ENCODE data around the gene SYTL5. TPM values are rescaled to one million over a fixed set of nuclear protein-coding genes. Genes with fewer than 3 reads are reported as not detected.
A peak's percentile ranks its signal among the peaks of the same experiment; 100 is the strongest.

Gene SYTL5
- total RNA-seq, 1 donor from 2014 or later = 0.46 TPM

GRCh38 chrX:38175139-38175538 lies 168.8 kb downstream of the SYTL5 start:
- DNase-seq (no peak), ATAC-seq (peak; percentile 52)
- intact Hi-C loops (cut with DNase I) = no loop called here
- H3K36me3 ChIP-seq = no peaks in the 10 kb centered on the region
- no peaks in the 10 kb centered on the region for H3K4me1 ChIP-seq
- peak; percentile 33 for TF ChIP-seq CTCF (IDR thresholded peaks at IDR 0.05)
- H3K27ac ChIP-seq = no peak overlapping the region
- H3K27me3 ChIP-seq = no peaks in the 10 kb centered on the region
- no peak overlapping the region for H3K4me3 ChIP-seq
- H3K9me3 ChIP-seq = no peaks in the 10 kb centered on the region

DNA sequence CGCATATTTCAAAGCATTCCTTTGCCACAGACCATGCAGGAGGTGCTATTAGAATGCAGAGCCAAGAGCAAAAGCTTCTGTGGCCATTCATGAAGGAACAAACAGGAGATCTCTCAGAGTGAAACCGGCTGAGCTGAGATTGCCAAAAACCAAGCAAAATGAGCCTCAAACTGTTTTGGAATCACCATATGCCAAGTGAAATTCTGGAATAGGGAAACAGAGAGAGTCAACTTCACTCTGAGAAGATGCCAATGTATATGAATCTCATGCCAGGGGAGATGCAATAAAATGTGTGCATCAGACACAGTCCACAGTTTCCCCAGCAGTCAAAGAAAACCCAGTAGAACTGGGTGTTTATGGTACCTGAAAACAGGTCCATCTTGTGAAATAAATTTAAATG lies 172.0 kb downstream of the SYTL5 start:
- H3K9me3 ChIP-seq = no peaks in the 10 kb centered on the region
- ATAC-seq = no peak
- H3K27ac ChIP-seq = no peak overlapping the region
- no peak for DNase-seq
- no peak for TF ChIP-seq CTCF (IDR thresholded peaks at IDR 0.05)
- intact Hi-C loops (cut with DNase I) = no loop called here
- H3K27me3 ChIP-seq = no peaks in the 10 kb centered on the region
- H3K4me3 ChIP-seq = no peak overlapping the region
- no peaks in the 10 kb centered on the region for H3K4me1 ChIP-seq
- no peaks in the 10 kb centered on the region for H3K36me3 ChIP-seq

Small RNA genes within 50 kb of the gene (microRNA-seq; reads per million reads assigned to microRNA genes)
- gene MIR548AJ2 (ENCODE audit: borderline microRNAs expressed) = not detected

Other genes with a start within 250 kb of the SYTL5 start
- gene CYBB, start 226.5 kb upstream of the SYTL5 start, total RNA-seq = 225 TPM
- 24.7 TPM for gene DYNLT3, start 159.0 kb upstream of the SYTL5 start, total RNA-seq
- 56.7 TPM for gene SRPX, start 214.3 kb downstream of the SYTL5 start, total RNA-seq

Measured in upper lobe of right lung (tissue), 1 donor.